Pons (tissue), 1 donor: Measurements from ENCODE around the gene TAAR8.
A peak's percentile ranks its signal among the peaks of the same experiment; 100 is the strongest.
"Not testable (repeated sequence)": the region's sequence is repeated elsewhere in the genome, so short reads cannot be mapped to it uniquely, and the experiment has no call there.

Experiments used
- DNase-seq: peaks from one replicate; pipeline ENCODE4 v3.0.0-alpha.2; 2016; ENCODE audit warnings: low spot score

TAAR8 gene, protein sequence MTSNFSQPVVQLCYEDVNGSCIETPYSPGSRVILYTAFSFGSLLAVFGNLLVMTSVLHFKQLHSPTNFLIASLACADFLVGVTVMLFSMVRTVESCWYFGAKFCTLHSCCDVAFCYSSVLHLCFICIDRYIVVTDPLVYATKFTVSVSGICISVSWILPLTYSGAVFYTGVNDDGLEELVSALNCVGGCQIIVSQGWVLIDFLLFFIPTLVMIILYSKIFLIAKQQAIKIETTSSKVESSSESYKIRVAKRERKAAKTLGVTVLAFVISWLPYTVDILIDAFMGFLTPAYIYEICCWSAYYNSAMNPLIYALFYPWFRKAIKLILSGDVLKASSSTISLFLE

DNA sequence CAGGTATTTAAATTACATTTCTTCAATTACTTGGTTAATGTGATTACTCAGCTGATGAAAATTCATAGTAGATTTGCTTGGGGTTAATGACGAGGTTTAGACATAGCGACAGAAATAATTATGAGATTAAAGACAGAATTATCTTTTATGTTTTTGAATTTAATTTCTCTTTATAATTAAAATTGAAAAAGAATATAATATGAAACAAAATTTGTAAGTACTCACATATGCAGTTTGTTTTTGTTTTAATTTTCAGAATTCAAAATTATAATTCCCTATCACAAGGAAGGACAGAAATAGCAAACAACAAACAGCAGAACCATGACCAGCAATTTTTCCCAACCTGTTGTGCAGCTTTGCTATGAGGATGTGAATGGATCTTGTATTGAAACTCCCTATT is at the start of gene TAAR8:
Gene TAAR8 (plus strand): TSS at position 301 of the 400 bp plus-strand sequence. CDS start 21 bp downstream, at position 322.
- DNase-seq = no peak

DNA sequence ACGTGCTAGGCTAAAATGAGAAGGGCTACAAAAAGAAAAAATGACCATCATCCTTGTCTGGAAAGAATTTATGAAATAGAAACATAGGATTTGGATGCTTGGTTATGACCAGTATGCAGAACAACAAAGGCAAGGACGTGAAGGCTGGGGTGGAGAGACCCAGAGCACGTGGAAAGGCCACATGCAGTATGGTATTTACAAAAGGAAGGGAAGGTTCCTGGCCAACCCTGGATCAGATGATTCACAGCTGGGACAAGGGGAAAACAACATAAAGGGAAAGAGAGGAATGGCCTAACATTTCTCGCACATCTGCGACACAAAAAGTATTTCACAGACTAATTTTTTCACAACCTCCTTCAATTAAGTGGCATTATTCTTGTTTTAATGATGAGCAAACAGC is 47.7 kb upstream of the TAAR8 start:
- DNase-seq = peak; percentile 55

DNA sequence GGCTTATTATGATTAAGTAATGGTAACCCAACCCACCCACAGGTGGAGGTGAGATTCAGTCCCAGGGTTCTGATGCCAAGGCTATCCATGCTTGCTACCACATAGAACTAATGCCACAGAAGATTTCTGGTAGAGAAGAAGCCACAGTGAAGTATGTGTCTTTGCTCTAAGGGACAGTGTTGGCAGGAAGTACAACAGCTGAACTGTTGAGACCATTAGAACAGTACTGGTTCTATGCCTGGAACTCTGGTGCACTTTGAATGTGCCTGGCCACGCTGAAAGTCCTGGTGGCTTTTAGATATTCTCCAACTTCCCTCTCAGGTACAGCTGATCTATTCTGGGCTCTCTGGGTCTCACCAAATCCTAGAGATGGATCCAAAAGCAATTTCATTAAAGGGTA is 47.3 kb upstream of the TAAR8 start:
- peak; percentile 78 for DNase-seq

DNA sequence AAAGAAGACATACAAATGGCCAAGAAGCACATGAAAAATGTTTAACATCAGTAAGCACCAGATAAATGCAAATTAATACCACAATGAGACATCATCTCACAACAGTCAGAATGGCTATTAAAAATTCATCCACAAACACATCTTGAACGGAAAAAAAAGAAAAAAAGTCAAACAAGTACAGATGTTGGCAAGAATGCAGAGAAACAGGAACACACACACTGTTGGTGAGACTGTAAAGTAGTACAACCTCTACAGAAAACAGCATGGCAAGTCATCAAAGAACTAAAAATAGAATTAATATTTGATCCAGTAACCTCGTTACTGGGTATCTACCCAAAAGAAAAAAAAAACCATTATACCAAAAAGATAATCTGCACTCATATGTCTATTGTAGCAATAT is 46.0 kb upstream of the TAAR8 start:
- no peak for DNase-seq

DNA sequence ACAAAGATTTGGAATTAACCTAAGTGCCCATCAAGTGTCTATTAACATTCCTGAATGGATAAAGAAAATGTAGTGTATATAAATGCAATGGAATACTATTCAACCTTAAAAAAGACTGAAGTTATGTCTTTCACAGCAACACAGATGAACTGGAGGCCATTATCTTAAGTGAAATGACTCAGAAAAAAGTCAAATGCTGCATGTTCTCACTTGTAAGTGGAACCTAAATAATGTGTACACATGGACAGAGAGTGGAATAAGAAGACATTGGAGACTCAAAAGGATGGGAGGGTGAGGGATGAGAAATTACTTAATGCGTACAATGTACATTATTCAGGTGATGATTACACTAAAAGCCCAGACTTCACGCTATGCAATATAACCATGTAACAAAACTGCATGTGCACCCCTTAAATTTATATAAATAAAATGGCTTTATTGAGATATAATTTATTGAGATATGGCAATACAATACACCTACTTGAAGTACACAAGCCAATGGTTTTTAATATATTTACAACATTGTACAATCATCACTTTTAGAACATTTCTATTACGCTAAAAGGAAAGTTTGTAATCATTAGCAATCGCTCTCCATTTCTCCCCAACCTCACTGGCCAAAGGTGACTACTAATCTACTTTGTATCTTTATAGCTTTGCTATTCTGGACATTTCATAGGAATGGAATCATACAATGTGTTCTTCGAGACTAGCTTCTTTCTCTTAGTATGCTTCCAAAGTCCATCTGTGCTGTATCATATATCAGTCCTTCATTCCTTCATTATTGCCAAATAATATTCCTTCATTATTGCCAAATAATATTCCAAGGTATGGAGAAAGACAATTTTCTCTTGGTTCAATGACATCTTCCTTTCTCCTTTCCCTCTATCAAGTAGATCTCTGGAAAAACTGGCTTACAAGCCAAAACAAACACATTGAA is 45.3 kb upstream of the TAAR8 start:
- no peak for DNase-seq

DNA sequence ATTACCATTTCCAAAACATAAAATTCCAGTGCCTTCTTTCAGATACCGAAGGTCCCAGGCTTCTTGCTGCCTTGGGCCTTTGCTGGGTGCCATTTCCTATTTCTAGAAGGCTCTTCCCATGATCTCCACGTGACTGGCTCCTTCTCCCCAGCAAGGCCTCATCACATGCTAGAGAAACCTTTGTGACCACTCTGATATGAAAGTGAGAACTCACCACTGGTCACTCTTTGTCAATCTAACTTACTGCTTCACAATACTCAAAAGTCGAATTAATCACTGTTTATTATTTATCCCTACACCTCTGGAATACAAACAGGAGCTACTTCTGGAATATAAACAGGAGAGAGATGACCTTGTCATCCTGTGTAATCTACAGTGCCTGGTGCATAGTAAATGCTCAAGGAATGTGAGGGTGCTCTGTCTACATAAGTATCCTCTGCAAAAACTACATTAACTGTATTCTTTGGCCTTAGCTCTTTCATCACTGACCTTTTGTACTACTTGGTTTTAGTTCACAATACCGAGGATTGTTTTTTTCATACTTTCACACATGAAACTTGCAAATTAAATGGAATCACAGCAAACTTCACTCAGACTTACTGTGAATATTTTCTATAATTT is 41.2 kb upstream of the TAAR8 start:
- peak; percentile 72 for DNase-seq

DNA sequence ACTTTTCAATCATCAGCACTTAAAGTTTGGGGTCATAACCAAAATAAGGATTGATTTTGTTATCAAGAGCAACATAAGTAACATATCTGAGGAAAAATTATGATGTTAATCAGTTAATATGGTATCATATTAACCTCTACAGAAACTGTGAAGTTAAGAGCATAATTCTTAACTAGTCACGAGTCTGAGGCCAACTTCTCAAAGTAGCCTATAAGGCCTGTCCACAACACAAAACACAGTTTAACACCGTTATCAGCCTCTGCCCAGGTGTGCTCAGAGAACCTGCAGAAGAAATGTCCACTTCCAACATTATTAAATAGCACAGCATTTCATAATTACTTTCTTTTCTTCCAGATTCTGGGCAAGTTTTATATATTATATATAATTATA is 40.6 kb upstream of the TAAR8 start:
- no peak for DNase-seq

DNA sequence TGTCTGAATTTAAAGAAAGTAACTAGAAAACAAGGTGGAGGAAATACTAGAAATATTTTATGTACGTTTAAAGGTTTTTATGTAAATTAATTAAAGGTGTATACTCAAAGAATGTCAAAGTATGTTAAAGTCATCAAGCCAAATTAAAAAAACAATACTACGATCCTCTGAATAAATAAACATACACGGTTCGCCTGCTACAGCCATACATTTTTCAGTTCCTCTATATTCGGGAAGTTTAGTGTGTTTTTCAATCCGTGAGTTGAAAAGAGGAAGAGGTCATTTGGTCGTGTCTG is 40.2 kb upstream of the TAAR8 start:
- DNase-seq = peak; percentile 74

DNA sequence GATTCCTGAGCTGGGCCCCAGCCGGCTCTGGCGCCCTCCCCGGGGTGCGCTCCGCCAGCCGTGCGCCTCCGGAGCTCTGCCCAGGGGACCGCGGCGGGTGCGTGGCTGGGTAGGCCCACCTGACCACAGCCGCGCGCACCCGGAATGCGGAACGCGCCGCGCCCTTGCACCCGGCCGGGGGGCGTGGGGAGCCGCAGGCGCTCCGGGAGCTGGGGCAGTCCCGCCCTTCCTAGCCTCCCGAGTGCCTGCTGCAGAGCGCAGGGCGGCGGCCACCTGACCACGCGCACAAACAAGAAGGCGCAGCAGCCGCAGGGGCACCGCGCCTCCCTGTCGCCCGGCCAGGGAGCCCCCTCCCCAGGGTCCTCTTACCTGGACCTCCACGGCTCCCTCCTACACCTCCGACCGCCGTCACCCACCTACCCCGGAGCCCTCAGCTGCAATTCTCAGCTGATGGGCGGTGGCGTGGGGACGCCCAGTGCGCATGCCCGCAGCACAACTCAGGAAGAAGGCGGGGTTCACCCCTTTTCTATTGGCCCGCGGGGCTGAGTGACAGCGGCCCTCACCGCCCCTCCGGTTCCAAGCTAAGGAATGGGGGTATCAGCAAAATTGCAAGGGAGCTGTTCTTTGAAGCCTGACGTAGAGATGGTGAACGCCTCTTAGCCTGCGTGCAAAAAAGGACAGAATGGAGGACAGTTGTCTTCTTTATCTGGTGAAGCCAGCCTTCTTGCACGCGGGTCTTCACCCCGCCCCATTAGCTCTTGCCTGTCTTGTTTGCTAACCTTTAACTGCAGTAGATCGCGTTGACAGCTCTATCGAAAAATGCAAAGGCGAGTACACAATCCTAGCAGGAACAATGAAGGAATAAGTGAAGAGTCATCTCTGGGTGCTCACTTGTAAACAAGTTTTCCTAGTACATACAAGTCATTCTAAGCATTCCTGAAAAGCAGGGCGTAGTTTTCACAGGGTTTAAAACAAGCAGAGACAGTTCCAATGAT is 39.5 kb upstream of the TAAR8 start, which contains the start of gene STX7:
Gene STX7 (minus strand): TSS at position 479 of the 995 bp plus-strand sequence. CDS start 9,586 bp downstream, outside the sequence.
- peak; percentile 97 for DNase-seq

DNA sequence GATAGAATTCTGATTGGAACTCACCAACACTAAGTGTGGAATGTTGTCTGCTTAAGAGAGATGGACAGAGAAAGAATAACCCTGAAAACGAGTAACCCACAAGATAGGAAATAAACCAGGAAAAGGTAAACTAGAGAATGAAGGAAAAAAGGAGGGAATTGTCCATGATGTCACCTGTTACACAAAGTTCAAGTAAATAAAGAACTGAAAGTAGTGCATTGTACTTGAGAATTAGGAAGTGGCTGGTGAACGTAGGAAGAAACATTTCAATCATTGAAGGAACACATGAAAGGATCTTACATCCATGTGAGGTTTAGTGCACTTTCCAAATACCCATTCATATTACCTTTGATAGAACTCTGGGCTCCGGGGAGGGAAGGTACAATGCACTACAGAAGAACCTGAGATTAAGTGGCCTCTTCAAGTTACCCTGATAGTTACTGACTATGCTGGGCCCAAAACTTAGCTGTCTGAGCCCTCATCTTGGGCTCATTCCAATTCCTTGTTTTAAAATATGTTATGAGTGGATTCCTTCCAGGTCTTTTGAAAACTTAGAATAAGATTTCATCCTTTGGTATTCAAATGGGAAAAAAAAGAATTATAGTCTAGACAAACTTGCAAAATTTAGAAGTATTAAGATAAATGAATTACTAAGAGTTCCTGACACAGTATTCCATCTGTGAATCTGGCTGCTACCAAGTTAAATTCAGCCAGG is 38.5 kb upstream of the TAAR8 start:
- peak; percentile 73 for DNase-seq

DNA sequence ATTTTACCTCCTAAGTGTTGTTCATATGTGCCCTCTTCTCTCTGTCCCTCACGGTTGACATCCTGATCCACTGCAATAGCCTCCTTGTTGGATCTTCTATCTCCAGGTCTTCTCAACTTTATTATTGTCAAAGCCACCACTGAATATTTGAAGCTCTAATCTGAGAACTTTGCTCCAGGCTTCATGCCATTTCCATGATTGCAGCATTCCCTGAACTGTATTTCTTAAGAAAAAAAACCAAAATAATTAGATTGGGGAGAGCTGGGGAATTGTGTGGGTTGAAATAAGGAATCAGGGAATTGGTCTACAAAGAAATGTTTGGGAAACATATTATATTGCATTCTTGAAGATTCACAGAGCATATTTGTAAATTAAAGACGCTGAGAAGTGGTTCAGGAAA is 37.1 kb upstream of the TAAR8 start:
- DNase-seq = no peak

DNA sequence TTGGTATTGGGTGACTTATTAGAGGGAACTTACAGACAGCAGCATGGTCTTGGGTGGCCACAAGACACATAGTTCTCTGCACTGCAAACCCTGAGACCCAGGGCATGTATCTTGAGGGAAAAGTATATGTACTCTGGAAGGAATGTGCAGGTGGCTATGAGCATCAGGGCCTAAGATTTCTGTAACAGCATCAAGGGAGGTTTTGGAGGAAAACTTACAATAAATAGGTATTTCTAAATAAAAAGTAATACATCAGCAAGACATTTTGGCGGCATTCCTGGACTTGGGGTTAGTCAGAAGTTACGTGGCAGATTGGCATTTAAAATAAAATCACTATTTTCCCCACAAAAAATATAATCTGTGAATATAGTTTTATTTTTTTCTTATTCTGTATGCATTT is 31.5 kb upstream of the TAAR8 start:
- DNase-seq = no peak

DNA sequence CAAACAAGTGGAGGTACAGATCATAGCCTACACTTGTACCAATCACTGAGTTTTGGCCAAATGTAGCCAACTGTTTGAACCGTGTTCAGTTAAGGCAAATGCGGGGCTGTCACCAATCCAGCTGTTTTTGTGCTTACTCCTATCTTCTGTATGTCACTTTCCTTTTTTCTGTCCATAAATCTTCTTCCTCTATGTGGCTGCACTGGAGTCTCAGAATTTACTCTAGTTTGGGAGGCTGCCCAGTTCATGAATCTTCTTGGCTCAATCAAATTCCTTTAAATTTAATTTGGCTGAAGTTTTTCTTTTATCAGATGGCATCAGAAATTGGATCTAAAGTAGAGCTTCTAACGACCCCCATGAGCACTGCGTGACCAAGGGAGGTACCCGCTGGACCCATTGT is 27.8 kb upstream of the TAAR8 start:
- DNase-seq = no peak

DNA sequence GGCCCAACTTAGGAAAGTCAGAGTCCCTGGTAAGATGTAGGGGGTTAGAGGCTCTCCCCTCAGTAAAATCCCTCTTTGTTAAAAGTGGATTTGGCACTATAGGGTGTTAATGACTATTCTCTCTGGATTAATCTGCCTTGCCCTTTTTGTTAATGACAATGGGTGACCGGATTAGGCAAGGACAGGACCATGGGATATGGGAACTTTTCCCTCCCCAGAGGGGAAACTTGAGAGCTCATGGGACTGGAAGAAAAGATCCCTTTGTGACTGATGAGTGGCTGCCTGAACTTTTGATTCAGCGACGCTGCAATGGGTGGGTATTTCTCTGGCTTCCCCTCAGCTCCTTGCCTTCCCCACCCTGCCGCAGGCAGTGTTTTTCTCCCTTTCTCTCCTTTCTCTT is 26.6 kb upstream of the TAAR8 start:
- DNase-seq = no peak

DNA sequence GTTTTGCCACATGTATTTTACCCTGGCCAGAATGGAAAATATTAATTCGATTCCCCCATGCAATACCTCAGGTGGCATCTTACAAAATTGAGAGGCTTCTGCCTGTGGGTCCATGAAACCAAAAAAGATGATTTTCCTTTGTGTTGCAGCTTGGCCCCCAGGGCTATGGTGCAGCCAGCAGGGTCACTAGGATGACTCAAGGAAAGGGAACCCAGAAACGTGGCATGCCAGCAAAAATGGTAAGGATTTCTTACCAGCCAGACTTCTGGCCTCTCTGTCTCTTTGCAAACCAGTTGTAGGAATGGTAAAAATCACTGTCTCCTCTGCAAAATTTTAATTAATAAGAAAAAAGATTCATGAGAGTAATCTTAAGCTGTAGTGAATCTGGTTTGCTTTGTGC is 26.0 kb upstream of the TAAR8 start:
- no peak for DNase-seq

DNA sequence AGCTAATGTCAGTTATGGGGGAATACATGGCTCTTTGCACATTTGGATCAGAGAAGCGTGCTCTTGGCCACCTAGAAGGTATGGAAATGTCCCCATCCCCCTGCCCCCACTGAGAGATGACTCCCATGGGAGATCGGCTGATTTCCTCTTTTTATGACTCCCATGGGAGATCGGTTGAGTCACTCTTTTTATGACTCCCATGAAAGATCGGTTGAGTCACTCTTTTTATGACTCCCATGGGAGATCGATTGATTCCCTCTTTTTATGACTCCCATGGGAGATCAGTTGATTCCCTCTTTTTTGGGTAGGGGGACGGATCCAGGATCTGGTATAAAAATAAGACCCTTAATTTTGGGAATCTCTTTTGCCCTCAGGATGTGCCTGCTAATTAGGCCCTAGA is 24.7 kb upstream of the TAAR8 start:
- DNase-seq = no peak

DNA sequence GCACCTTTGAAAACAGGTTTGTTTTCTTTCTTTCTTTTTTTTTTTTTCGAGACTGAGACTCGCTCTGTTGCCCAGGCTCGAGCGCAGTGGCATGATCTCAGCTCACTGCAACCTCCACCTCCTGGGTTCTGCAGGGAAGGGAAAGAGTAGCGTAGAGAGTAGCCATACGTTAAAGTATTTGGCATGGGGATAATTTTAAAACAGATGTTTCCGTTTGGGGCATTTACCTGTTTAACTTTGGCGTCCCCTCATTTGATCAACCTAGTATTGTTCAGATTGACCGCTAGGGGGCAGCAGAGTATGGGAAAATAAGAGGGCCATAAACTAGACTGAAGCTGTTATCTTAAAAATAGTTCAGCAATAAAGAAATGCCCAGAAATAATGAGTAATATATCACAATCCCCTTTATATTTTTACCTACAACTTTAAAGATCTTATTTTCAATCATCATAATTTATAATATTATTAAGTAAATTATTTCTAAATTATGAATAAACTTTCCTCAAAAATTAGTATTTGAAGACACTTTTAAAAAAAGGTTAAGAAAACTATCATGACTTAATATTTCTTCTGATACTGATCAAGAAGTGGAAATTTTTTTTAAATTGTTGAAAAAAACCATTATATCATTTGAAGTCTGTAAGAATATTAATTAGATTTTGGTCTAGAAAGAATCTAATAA is 22.0 kb upstream of the TAAR8 start:
- peak; percentile 81 for DNase-seq

DNA sequence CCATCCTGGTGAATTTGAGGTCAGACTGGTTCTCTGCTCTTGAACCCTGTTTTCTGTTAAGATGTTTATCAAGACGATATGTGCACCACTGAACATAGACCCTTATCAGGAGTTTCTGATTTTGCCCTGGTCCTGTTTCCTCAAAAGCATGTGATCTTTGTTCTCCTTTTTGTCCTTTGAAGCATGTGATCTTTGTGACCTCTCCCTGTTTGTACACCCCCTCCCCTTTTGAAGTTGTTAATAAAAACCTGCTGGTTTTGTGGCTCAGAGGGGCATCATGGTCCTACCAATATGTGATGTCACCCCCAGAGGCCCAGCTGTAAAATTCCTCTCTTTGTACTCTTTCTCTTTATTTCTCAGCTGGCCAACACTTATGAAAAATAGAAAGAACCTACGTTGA is 17.9 kb upstream of the TAAR8 start:
- not testable (repeated sequence) for DNase-seq

DNA sequence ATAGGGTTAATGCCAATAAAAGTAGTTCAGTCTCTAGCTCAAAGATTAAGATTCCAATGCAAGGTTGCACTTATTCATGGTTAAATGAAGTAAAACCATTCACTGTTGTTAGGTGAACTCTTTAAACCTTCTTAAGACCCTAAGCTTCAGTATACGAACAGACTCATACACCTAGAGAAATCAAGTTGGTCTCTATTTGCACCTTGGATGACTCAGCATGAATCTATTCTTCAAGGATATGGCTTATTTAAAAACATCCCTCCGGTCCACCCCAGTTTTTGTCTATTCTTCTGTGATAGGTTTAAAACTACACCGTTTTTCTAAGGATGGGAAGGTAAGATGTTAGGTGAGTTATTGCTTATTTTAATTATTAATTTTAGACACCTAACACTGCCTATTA is 15.3 kb upstream of the TAAR8 start:
- DNase-seq = no peak

DNA sequence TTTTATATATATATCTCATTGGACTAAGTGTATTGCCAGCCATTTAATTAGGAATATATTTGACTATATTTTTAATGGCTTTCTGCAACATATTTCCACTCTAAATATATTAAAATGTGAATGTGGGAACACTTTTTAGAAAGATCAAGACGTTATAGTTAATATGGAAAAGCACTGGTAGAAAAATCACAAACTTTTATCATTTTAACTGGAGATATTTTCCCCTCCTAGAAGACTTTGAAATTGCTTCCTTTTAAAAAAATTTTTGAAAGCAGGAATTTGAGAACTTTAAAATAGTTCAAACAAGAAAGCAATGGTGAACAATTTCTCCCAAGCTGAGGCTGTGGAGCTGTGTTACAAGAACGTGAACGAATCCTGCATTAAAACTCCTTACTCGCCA is 14.5 kb upstream of the TAAR8 start, which contains the start of gene TAAR9:
Gene TAAR9 (plus strand): TSS at position 301 of the 400 bp plus-strand sequence. CDS start 13 bp downstream, at position 314.
- no peak for DNase-seq
